Measurements from ENCODE around the gene PCSK9.

Gene PCSK9

DNA sequence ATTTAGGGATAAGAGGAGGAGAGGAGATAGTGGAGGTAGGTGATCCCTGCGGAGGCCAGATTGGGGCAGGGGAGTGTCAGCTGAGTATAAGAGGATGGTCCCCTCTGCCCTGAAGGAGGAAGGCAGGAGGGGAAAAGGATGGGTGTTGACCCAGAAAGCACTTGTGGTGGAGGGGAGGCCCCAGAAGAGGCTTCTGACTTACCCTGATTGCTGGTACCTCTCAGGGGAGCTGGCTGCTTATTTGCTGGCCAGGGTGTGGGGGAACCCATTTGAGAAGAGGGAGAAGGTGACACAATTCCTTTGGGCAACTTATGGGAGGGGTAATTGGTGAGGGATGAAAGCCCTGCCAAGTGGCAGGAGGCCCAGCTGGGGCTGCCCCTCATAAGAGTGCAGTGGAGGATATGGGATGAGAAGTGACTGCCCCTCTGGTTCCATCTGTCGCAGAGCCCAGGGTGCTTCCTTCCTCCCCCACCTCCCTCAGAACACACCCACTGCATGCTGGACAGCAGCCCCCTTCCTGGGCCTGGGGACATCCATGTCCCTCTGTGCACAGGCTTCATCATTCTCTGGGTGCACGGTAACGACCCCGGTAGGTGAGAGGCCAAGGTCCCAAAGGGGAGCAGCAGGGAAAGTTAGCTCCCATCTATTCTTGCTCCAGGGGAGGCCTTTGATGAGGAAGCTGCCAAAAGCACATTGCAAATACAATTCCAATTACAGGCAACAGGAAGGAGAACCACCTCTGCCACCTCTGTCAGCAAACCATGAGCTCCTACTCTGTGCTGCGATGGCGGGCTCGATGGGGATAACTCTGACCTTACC lies 1.4 kb upstream of the PCSK9 start:
- peaks cover 5% of the 10 kb centered on the region for H3K27me3 ChIP-seq (replicated peaks; ENCODE audit: control insufficient read depth, insufficient read depth, low read length)
- H3K4me3 ChIP-seq (replicated peaks; ENCODE audit: low read depth, low read length): no peak overlapping the region
- TF ChIP-seq, protein P1, sequence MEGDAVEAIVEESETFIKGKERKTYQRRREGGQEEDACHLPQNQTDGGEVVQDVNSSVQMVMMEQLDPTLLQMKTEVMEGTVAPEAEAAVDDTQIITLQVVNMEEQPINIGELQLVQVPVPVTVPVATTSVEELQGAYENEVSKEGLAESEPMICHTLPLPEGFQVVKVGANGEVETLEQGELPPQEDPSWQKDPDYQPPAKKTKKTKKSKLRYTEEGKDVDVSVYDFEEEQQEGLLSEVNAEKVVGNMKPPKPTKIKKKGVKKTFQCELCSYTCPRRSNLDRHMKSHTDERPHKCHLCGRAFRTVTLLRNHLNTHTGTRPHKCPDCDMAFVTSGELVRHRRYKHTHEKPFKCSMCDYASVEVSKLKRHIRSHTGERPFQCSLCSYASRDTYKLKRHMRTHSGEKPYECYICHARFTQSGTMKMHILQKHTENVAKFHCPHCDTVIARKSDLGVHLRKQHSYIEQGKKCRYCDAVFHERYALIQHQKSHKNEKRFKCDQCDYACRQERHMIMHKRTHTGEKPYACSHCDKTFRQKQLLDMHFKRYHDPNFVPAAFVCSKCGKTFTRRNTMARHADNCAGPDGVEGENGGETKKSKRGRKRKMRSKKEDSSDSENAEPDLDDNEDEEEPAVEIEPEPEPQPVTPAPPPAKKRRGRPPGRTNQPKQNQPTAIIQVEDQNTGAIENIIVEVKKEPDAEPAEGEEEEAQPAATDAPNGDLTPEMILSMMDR (IDR thresholded peaks at IDR 0.05; ENCODE audit: insufficient read depth, low read length, poor library complexity, severe bottlenecking): no peak
- H3K36me3 ChIP-seq (ENCODE audit: control insufficient read depth, insufficient read depth, low read length): no peaks in the 10 kb centered on the region
- DNase-seq (ENCODE audit: extremely low read depth, insufficient read length): no peak

DNA sequence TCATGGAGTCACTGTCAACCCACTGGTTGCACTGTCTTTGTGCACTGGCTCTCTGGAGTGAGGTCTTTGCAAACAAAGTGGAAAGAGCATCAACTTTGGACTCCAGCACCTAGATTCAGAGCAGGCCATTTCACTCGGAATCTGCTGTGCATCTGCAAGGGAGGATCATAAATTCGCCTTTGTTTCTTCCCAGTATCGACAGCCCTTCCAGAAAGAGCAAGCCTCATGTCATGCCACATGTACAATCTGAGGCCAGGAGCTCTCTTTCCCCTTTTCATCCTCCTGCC lies 853 bp upstream of the PCSK9 start:
- Histone ChIP-seq H3K27me3 (replicated peaks; ENCODE audit: control insufficient read depth, insufficient read depth, low read length) (peaks cover 3% of the 10 kb centered on the region), H3K4me3 (replicated peaks; ENCODE audit: low read depth, low read length) (no peak overlapping the region), H3K36me3 (ENCODE audit: control insufficient read depth, insufficient read depth, low read length) (no peaks in the 10 kb centered on the region)
- TF ChIP-seq, protein P1 (IDR thresholded peaks at IDR 0.05; ENCODE audit: insufficient read depth, low read length, poor library complexity, severe bottlenecking): no peak
- no peak for DNase-seq (ENCODE audit: extremely low read depth, insufficient read length)

DNA sequence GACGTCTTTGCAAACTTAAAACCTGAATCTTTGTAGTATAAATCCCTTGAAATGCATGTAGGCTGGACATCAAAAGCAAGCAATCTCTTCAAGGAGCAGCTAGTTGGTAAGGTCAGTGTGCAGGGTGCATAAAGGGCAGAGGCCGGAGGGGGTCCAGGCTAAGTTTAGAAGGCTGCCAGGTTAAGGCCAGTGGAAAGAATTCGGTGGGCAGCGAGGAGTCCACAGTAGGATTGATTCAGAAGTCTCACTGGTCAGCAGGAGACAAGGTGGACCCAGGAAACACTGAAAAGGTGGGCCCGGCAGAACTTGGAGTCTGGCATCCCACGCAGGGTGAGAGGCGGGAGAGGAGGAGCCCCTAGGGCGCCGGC lies 390 bp upstream of the PCSK9 start:
- H3K4me3 ChIP-seq (replicated peaks; ENCODE audit: low read depth, low read length): no peak overlapping the region
- TF ChIP-seq, protein P1 (IDR thresholded peaks at IDR 0.05; ENCODE audit: insufficient read depth, low read length, poor library complexity, severe bottlenecking): no peak
- DNase-seq (ENCODE audit: extremely low read depth, insufficient read length): no peak
- H3K36me3 ChIP-seq (ENCODE audit: control insufficient read depth, insufficient read depth, low read length): no peaks in the 10 kb centered on the region
- peaks cover 3% of the 10 kb centered on the region for H3K27me3 ChIP-seq (replicated peaks; ENCODE audit: control insufficient read depth, insufficient read depth, low read length)

- Histone ChIP-seq H3K4me3 (replicated peaks; ENCODE audit: low read depth, low read length) (no peak overlapping the region), H3K27me3 (replicated peaks; ENCODE audit: control insufficient read depth, insufficient read depth, low read length) (peaks cover 3% of the 10 kb centered on the region), H3K36me3 (ENCODE audit: control insufficient read depth, insufficient read depth, low read length) (no peaks in the 10 kb centered on the region)
- DNase-seq (ENCODE audit: extremely low read depth, insufficient read length): no peak
- TF ChIP-seq, protein P1 (IDR thresholded peaks at IDR 0.05; ENCODE audit: insufficient read depth, low read length, poor library complexity, severe bottlenecking): no peak
Observed at GRCh38 chr1:55040083-55040932, 960 bp downstream of the PCSK9 start.

DNA sequence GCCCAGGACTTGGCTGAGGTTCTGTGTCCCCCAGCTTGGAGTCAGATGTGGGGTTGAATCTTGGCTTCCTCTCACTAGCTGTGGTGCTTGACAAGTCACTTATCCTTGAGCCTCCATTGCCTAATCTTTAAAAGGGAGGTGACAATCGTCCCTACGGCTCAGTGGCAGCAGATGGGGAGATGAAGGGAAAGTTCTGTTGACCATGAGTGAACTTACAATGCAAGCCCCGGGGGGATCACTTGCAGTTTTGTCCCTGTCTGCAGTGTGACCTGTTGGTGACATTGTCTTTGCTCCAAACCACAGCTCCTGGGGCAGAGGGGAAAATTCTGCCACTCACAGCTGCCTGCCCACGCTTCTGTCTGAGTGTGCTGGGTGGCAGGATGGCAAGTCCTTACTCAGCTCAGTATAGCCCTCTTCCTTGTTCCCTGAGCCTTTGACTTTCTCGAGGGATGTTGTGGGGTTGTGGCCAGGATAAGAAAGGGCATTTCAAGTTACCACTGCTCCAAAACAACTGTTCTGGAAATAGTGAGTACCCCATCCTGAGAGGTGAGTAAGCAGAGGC lies 1.7 kb downstream of the PCSK9 start:
- Histone ChIP-seq H3K4me3 (replicated peaks; ENCODE audit: low read depth, low read length) (no peak overlapping the region), H3K36me3 (ENCODE audit: control insufficient read depth, insufficient read depth, low read length) (no peaks in the 10 kb centered on the region), H3K27me3 (replicated peaks; ENCODE audit: control insufficient read depth, insufficient read depth, low read length) (peaks cover 3% of the 10 kb centered on the region)
- DNase-seq (ENCODE audit: extremely low read depth, insufficient read length): no peak
- TF ChIP-seq, protein P1 (IDR thresholded peaks at IDR 0.05; ENCODE audit: insufficient read depth, low read length, poor library complexity, severe bottlenecking): no peak

All from GM06990 (cell line).